Neural progenitor cell (in vitro differentiated cells): ENCODE measurements around the gene SPTBN5. TPM values are rescaled to one million over a fixed set of nuclear protein-coding genes. Genes with fewer than 3 reads are reported as not detected.
A peak's percentile ranks its signal among the peaks of the same experiment; 100 is the strongest.

Experiments used
- DNase-seq: peaks from one replicate; pipeline ENCODE4 v3.0.0-alpha.2; 2016; ENCODE audit warnings: low spot score
- H2AFZ ChIP-seq: fragments of 200-600 bp; sonication (generic); replicated peaks from 2 replicates; pipeline ENCODE4 v1.6.1; 2016; ENCODE audit warnings: antibody characterized with exemption
- H3F3A ChIP-seq: fragments of 200-600 bp; sonication (generic); 2 replicates; pipeline ENCODE4 v1.6.1; 2016; ENCODE audit warnings: antibody characterized with exemption, low read depth
- H3K27ac ChIP-seq: fragments of 200-600 bp; sonication (generic); 2 replicates; pipeline ENCODE4 v1.5.1; 2016; ENCODE audit warnings: mild to moderate bottlenecking
- H3K27me3 ChIP-seq: fragments of 200-600 bp; sonication (generic); 2 replicates; pipeline ENCODE4 v1.6.1; 2016; ENCODE audit warnings: mild to moderate bottlenecking, moderate library complexity
- H3K36me3 ChIP-seq: fragments of 200-600 bp; sonication (generic); 2 replicates; pipeline ENCODE4 v1.5.1; 2016
- H3K4me1 ChIP-seq: fragments of 200-600 bp; sonication (generic); 2 replicates; pipeline ENCODE4 v1.6.1; 2016; ENCODE audit warnings: mixed run types
- H3K4me2 ChIP-seq: fragments of 200-600 bp; sonication (generic); 2 replicates; pipeline ENCODE4 v1.6.1; 2016
- H3K4me3 ChIP-seq: fragments of 200-600 bp; sonication (generic); 2 replicates; pipeline ENCODE4 v1.5.1; 2016
- H3K79me2 ChIP-seq: fragments of 200-600 bp; sonication (generic); 2 replicates; pipeline ENCODE4 v1.6.1; 2016; ENCODE audit warnings: low read depth
- H3K9ac ChIP-seq: fragments of 200-600 bp; sonication (generic); 2 replicates; pipeline ENCODE4 v1.6.1; 2016
- H3K9me3 ChIP-seq: fragments of 200-600 bp; sonication (generic); 2 replicates; pipeline ENCODE4 v1.5.1; 2016; ENCODE audit warnings: low read depth
- H4K20me1 ChIP-seq: fragments of 200-600 bp; sonication (generic); 2 replicates; pipeline ENCODE4 v1.6.1; 2016; ENCODE audit warnings: low read depth
- H3K27ac Mint-ChIP-seq: 3 replicates; pipeline ENCODE4 v1.8.0; 2021; ENCODE audit warnings: mixed read lengths
- H3K27me3 Mint-ChIP-seq: 2 replicates; pipeline ENCODE4 v1.8.0; 2022; ENCODE audit warnings: low read depth, mild to moderate bottlenecking, inconsistent platforms, moderate library complexity, mixed read lengths; ENCODE audit not compliant: insufficient read depth
- H3K36me3 Mint-ChIP-seq: 3 replicates; pipeline ENCODE4 v1.8.0; 2021; ENCODE audit warnings: mixed read lengths
- H3K4me1 Mint-ChIP-seq: 3 replicates; pipeline ENCODE4 v1.8.0; 2021; ENCODE audit warnings: mixed read lengths
- H3K4me3 Mint-ChIP-seq: 3 replicates; pipeline ENCODE4 v1.8.0; 2021; ENCODE audit warnings: mild to moderate bottlenecking, moderate library complexity, mixed read lengths
- H3K9me3 Mint-ChIP-seq: 3 replicates; pipeline ENCODE4 v1.8.0; 2020; ENCODE audit warnings: mixed read lengths
- CTCF ChIP-seq: fragments of 200-600 bp; sonication (generic); IDR thresholded peaks from 2 replicates; pipeline ENCODE4 v1.5.1; 2017; ENCODE audit warnings: antibody characterized with exemption, mild to moderate bottlenecking
- EZH2 ChIP-seq: fragments of 200-600 bp; sonication (generic); IDR thresholded peaks from 2 replicates; pipeline ENCODE4 v1.6.1; 2017; ENCODE audit warnings: antibody characterized with exemption, mild to moderate bottlenecking, moderate library complexity
- EZH2phosphoT487 ChIP-seq: fragments of 200-600 bp; sonication (generic); IDR thresholded peaks from 2 replicates; pipeline ENCODE4 v1.6.1; 2017; ENCODE audit warnings: antibody characterized with exemption
- total RNA-seq: library from RNA; depleted of rRNA; stranded (reverse); fragments of >200 nt; gene quantifications from 2 replicates; pipeline ENCODE4 v1.2.3, GENCODE V29; 2015; ENCODE audit warnings: low replicate concordance

The SPTBN5 gene
- total RNA-seq, 1 donor from 2014 or later: not detected

GRCh38 chr15:41827880-41828806, 65.7 kb downstream of the SPTBN5 start, which contains the start of gene JMJD7:
TSS of gene JMJD7 (plus strand) at chr15:41828092. CDS start at chr15:41828125, 33 bp downstream.
- Histone ChIP-seq H3K9me3 (no peaks in the 10 kb centered on the region), H4K20me1 (no peaks in the 10 kb centered on the region), H3K4me3 (peak within 1 kb of the TSS; percentile 79), H3K4me2 (peak within 1 kb of the TSS; percentile 99), H2AFZ (peak within 1 kb of the TSS; percentile 80), H3K9ac (peak within 1 kb of the TSS; percentile 56), H3K4me1 (peaks cover 7% of the 10 kb centered on the region), H3F3A (peaks cover 6% of the 10 kb centered on the region), H3K27me3 (peaks cover 10% of the 10 kb centered on the region), H3K36me3 (no peaks in the 10 kb centered on the region), H3K27ac (no peak within 1 kb of the TSS), H3K79me2 (peaks cover 8% of the 10 kb centered on the region)
- DNase-seq: peak; percentile 96
- no peak for TF ChIP-seq EZH2
- no peak for TF ChIP-seq EZH2phosphoT487
- no peak for TF ChIP-seq CTCF
- Mint-ChIP-seq H3K9me3 (no peaks in the 10 kb centered on the region), H3K27me3 (peaks cover 9% of the 10 kb centered on the region), H3K4me1 (peaks cover 19% of the 10 kb centered on the region), H3K4me3 (peak within 1 kb of the TSS; percentile 89), H3K27ac (peak within 1 kb of the TSS; percentile 3), H3K36me3 (peaks cover 15% of the 10 kb centered on the region)

GRCh38 chr15:41827290-41827879, 66.5 kb downstream of the SPTBN5 start:
- H3K27ac Mint-ChIP-seq: no peak overlapping the region
- peaks cover 8% of the 10 kb centered on the region for H3K79me2 ChIP-seq
- H3K27me3 Mint-ChIP-seq: peaks cover 9% of the 10 kb centered on the region
- H3K9me3 ChIP-seq: no peaks in the 10 kb centered on the region
- peaks cover 7% of the 10 kb centered on the region for H3K4me1 ChIP-seq
- H3K36me3 ChIP-seq: no peaks in the 10 kb centered on the region
- TF ChIP-seq CTCF (peak; percentile 19), EZH2 (no peak), EZH2phosphoT487 (no peak)
- H4K20me1 ChIP-seq: no peaks in the 10 kb centered on the region
- H3K27me3 ChIP-seq: peaks cover 10% of the 10 kb centered on the region
- H3K4me1 Mint-ChIP-seq: peaks cover 19% of the 10 kb centered on the region
- peak overlapping the region; percentile 79 for H3K4me3 ChIP-seq
- DNase-seq: peak; percentile 56
- H3K9ac ChIP-seq: no peak overlapping the region
- H3K36me3 Mint-ChIP-seq: peaks cover 9% of the 10 kb centered on the region
- H3F3A ChIP-seq: peaks cover 6% of the 10 kb centered on the region
- H2AFZ ChIP-seq: peak overlapping the region; percentile 80
- H3K4me2 ChIP-seq: peak overlapping the region; percentile 99
- H3K9me3 Mint-ChIP-seq: no peaks in the 10 kb centered on the region
- peak overlapping the region; percentile 89 for H3K4me3 Mint-ChIP-seq
- no peak overlapping the region for H3K27ac ChIP-seq

GRCh38 chr15:41825572-41826535, 68.0 kb downstream of the SPTBN5 start:
- H3K27ac ChIP-seq: no peak overlapping the region
- peaks cover 8% of the 10 kb centered on the region for H3K79me2 ChIP-seq
- no peak overlapping the region for H3K9ac ChIP-seq
- peak overlapping the region; percentile 61 for H3K4me3 Mint-ChIP-seq
- H3K4me3 ChIP-seq: no peak overlapping the region
- H3F3A ChIP-seq: peaks cover 6% of the 10 kb centered on the region
- peaks cover 6% of the 10 kb centered on the region for H3K27me3 Mint-ChIP-seq
- peaks cover 7% of the 10 kb centered on the region for H3K4me1 ChIP-seq
- H3K27ac Mint-ChIP-seq: no peak overlapping the region
- no peaks in the 10 kb centered on the region for H4K20me1 ChIP-seq
- H3K36me3 Mint-ChIP-seq: peaks cover 8% of the 10 kb centered on the region
- H3K9me3 Mint-ChIP-seq: no peaks in the 10 kb centered on the region
- peak; percentile 48 for DNase-seq
- H3K4me1 Mint-ChIP-seq: peaks cover 19% of the 10 kb centered on the region
- peaks cover 10% of the 10 kb centered on the region for H3K27me3 ChIP-seq
- H3K4me2 ChIP-seq: no peak overlapping the region
- no peaks in the 10 kb centered on the region for H3K9me3 ChIP-seq
- H2AFZ ChIP-seq: no peak overlapping the region
- peak; percentile 4 for TF ChIP-seq CTCF
- TF ChIP-seq EZH2phosphoT487: no peak
- TF ChIP-seq EZH2: no peak
- H3K36me3 ChIP-seq: no peaks in the 10 kb centered on the region
